IMR-90 (cell line): ENCODE results near the gene JADE2. TPM values are rescaled to one million over a fixed set of nuclear protein-coding genes. Genes with fewer than 3 reads are reported as not detected.

Experiments used
- ATAC-seq: fragments of 200-7000 bp; cut with Tn5 transposase; 2 replicates; pipeline ENCODE4 v1.9.1; 2020; ENCODE audit warnings: low read depth, mild to moderate bottlenecking, moderate library complexity
- BruUV-seq: library from RNA; stranded (reverse); fragments of 400-500 nt; replicated peaks from 2 replicates; lab custom pipeline; 2021; lab: Mats Ljungman, UMichigan
- CTCF ChIA-PET: fragments of 300-600 bp; formaldehyde crosslinking; extraction: SDS; loops from one replicate; lab custom pipeline; 2021; ENCODE audit warnings: antibody characterized with exemption; lab: Yijun Ruan, JAX
- POLR2A ChIA-PET: fragments of 300-600 bp; sonication (Branson Sonifier 250); formaldehyde crosslinking; loops from one replicate; lab custom pipeline; 2022; ENCODE audit warnings: antibody characterized with exemption; ENCODE audit not compliant: unreplicated experiment; lab: Charles Lee
- DNase-seq: peaks from one replicate; pipeline ENCODE4 v3.0.0; 2013
- H2AFZ ChIP-seq: replicated peaks from 2 replicates; pipeline ENCODE3; 2013; ENCODE audit warnings: low read length, mild to moderate bottlenecking; ENCODE audit not compliant: poor library complexity
- H2AK5ac ChIP-seq: 2 replicates; pipeline ENCODE4 v1.6.1; 2013; ENCODE audit warnings: low read depth, low read length, inconsistent platforms
- H2AK9ac ChIP-seq: replicated peaks from 2 replicates; pipeline ENCODE3; 2013; ENCODE audit warnings: mild to moderate bottlenecking, low read depth, low read length, moderate library complexity; ENCODE audit not compliant: poor library complexity
- H2BK120ac ChIP-seq: 2 replicates; pipeline ENCODE4 v1.6.1; 2013; ENCODE audit warnings: low read depth, low read length, inconsistent platforms
- H2BK15ac ChIP-seq: 3 replicates; pipeline ENCODE4 v1.6.1; 2013; ENCODE audit warnings: low read depth, low read length, inconsistent platforms
- H2BK20ac ChIP-seq: 2 replicates; pipeline ENCODE4 v1.6.1; 2013; ENCODE audit warnings: low read depth, mild to moderate bottlenecking, inconsistent platforms, low read length, moderate library complexity
- H2BK5ac ChIP-seq: 2 replicates; pipeline ENCODE4 v1.6.1; 2013; ENCODE audit warnings: mild to moderate bottlenecking, low read depth, low read length, inconsistent platforms; ENCODE audit not compliant: poor library complexity, severe bottlenecking
- H3K14ac ChIP-seq: replicated peaks from 2 replicates; pipeline ENCODE4 v1.6.1; 2013; ENCODE audit warnings: low read depth, low read length, inconsistent platforms
- H3K18ac ChIP-seq: 2 replicates; pipeline ENCODE4 v1.6.1; 2013; ENCODE audit warnings: low read depth, low read length, control low read depth
- H3K23ac ChIP-seq: 2 replicates; pipeline ENCODE4 v1.6.1; 2013; ENCODE audit warnings: low read depth, low read length, inconsistent platforms
- H3K27ac ChIP-seq: 2 replicates; pipeline ENCODE4 v1.5.1; 2013; ENCODE audit warnings: mild to moderate bottlenecking, control low read depth, low read length; ENCODE audit not compliant: insufficient read depth
- H3K27me3 ChIP-seq: 2 replicates; pipeline ENCODE4 v1.6.1; 2013; ENCODE audit warnings: low read length; ENCODE audit not compliant: control insufficient read depth, insufficient read depth
- H3K36me3 ChIP-seq: 2 replicates; pipeline ENCODE4 v1.6.1; 2013; ENCODE audit warnings: low read length, mixed read lengths; ENCODE audit not compliant: control insufficient read depth, insufficient read depth
- H3K4ac ChIP-seq: 2 replicates; pipeline ENCODE4 v1.6.1; 2013; ENCODE audit warnings: low read depth, low read length, inconsistent platforms
- H3K4me1 ChIP-seq: 2 replicates; pipeline ENCODE4 v1.6.1; 2013; ENCODE audit warnings: low read length, mixed read lengths; ENCODE audit not compliant: control insufficient read depth, insufficient read depth
- H3K4me2 ChIP-seq: 2 replicates; pipeline ENCODE4 v1.6.1; 2013; ENCODE audit warnings: low read depth, mild to moderate bottlenecking, control low read depth, low read length, moderate library complexity
- H3K4me3 ChIP-seq: 2 replicates; pipeline ENCODE4 v1.5.1; 2013; ENCODE audit warnings: low read depth, mild to moderate bottlenecking, control low read depth, low read length, moderate library complexity; ENCODE audit not compliant: insufficient read depth
- H3K56ac ChIP-seq: 2 replicates; pipeline ENCODE4 v1.6.1; 2013; ENCODE audit warnings: low read length, inconsistent platforms; ENCODE audit not compliant: insufficient read depth; ENCODE audit errors: extremely low read depth
- H3K79me1 ChIP-seq, 2 experiments: 2 replicates each; pipeline ENCODE4 v1.6.1; 2013; ENCODE audit warnings: low read length in 2 of 2, inconsistent platforms in 1 of 2, low read depth in 1 of 2
- H3K9ac ChIP-seq: 2 replicates; pipeline ENCODE4 v1.6.1; 2013; ENCODE audit warnings: low read depth, low read length, control low read depth
- H3K9me1 ChIP-seq: 2 replicates; pipeline ENCODE4 v1.6.1; 2013; ENCODE audit warnings: low read length, inconsistent platforms; ENCODE audit not compliant: insufficient read depth
- H3K9me3 ChIP-seq: 2 replicates; pipeline ENCODE4 v1.6.1; 2013; ENCODE audit warnings: low read length; ENCODE audit not compliant: control insufficient read depth, insufficient read depth
- H4K20me1 ChIP-seq: 2 replicates; pipeline ENCODE4 v1.6.1; 2013; ENCODE audit warnings: low read length, inconsistent platforms; ENCODE audit not compliant: insufficient read depth
- H4K5ac ChIP-seq: 2 replicates; pipeline ENCODE4 v1.6.1; 2013; ENCODE audit warnings: mild to moderate bottlenecking, low read depth, low read length, control low read depth
- H4K8ac ChIP-seq, 2 experiments: 2 replicates each; pipeline ENCODE4 v1.6.1; 2013; ENCODE audit warnings: low read depth in 2 of 2, low read length in 2 of 2, control low read depth in 1 of 2, inconsistent platforms in 1 of 2
- H4K91ac ChIP-seq: 2 replicates; pipeline ENCODE4 v1.6.1; 2013; ENCODE audit warnings: low read depth, low read length, inconsistent platforms; ENCODE audit not compliant: insufficient read depth
- BHLHE40 ChIP-seq: fragments of 150-350 bp; IDR thresholded peaks from 2 replicates; pipeline ENCODE4 v1.6.1; 2016; ENCODE audit warnings: mild to moderate bottlenecking, low read depth, low read length
- CEBPB ChIP-seq: IDR thresholded peaks from 2 replicates; pipeline ENCODE4 v1.6.1; 2012; ENCODE audit warnings: low read depth, low read length, improper control_type of control experiment
- CHD1 ChIP-seq: IDR thresholded peaks from 2 replicates; pipeline ENCODE4 v1.6.1; 2012; ENCODE audit warnings: low read depth, low read length, improper control_type of control experiment
- ELK1 ChIP-seq: fragments of 150-350 bp; IDR thresholded peaks from 2 replicates; pipeline ENCODE4 v1.6.1; 2016; ENCODE audit warnings: low read depth, mild to moderate bottlenecking, low read length, moderate library complexity, borderline replicate concordance
- FOS ChIP-seq: fragments of 150-350 bp; IDR thresholded peaks from 2 replicates; pipeline ENCODE4 v1.6.1; 2016; ENCODE audit warnings: low read depth, low read length
- MAFK ChIP-seq: IDR thresholded peaks from 2 replicates; pipeline ENCODE4 v1.6.1; 2012; ENCODE audit warnings: low read depth, low read length, improper control_type of control experiment
- MAZ ChIP-seq: IDR thresholded peaks from 2 replicates; pipeline ENCODE4 v1.6.1; 2012; ENCODE audit warnings: low read depth, mild to moderate bottlenecking, low read length, improper control_type of control experiment, moderate library complexity, borderline replicate concordance
- MXI1 ChIP-seq: IDR thresholded peaks from 2 replicates; pipeline ENCODE4 v1.6.1; 2012; ENCODE audit warnings: low read depth, mild to moderate bottlenecking, low read length, moderate library complexity, borderline replicate concordance
- NFE2L2 ChIP-seq: fragments of 150-350 bp; IDR thresholded peaks from 2 replicates; pipeline ENCODE4 v1.6.1; 2016; ENCODE audit warnings: low read depth, mild to moderate bottlenecking, low read length
- POLR2A ChIP-seq: IDR thresholded peaks from 2 replicates; pipeline ENCODE4 v1.6.1; 2012; ENCODE audit warnings: mild to moderate bottlenecking, low read depth, low read length
- RAD21 ChIP-seq: IDR thresholded peaks from 2 replicates; pipeline ENCODE4 v1.6.1; 2012; ENCODE audit warnings: low read length, improper control_type of control experiment
- RCOR1 ChIP-seq: IDR thresholded peaks from 2 replicates; pipeline ENCODE4 v1.6.1; 2012; ENCODE audit warnings: mild to moderate bottlenecking, low read length, improper control_type of control experiment; ENCODE audit not compliant: insufficient replicate concordance
- RFX5 ChIP-seq: IDR thresholded peaks from 2 replicates; pipeline ENCODE4 v1.8.0; 2012; ENCODE audit warnings: low read depth, mild to moderate bottlenecking, low read length, moderate library complexity
- SMC3 ChIP-seq: fragments of 150-350 bp; IDR thresholded peaks from 2 replicates; pipeline ENCODE4 v1.6.1; 2016; ENCODE audit warnings: low read depth, mild to moderate bottlenecking, antibody characterized with exemption, low read length, moderate library complexity
- WGBS, 2 experiments: methylation state at CpG; one replicate each; pipeline versions ENCODE4 v1.1.5 to v1.1.7; 2013; ENCODE audit warnings: missing lambda C conversion rate in 2 of 2; ENCODE audit not compliant: insufficient read length in 1 of 2; ENCODE audit errors: extremely low coverage in 2 of 2; 5-methylcytosine and 5-hydroxymethylcytosine counted together
- dilution Hi-C: fragments of 300-500 bp; cut with HindIII; formaldehyde crosslinking; loops from one replicate; pipeline ENCODE4 v1.14.3; 2018; ENCODE audit warnings: low sequenced_read_pairs; ENCODE audit not compliant: unreplicated experiment
- in situ Hi-C: fragments of 300-500 bp; cut with MboI; formaldehyde crosslinking; loops from 3 replicates; pipeline ENCODE4 v1.14.3; 2019; ENCODE audit warnings: low sequenced_read_pairs, inconsistent platforms, mixed read lengths
- intact Hi-C: fragments of 100-400 bp; cut with micrococcal nuclease; formaldehyde crosslinking; loops from 2 replicates; pipeline ENCODE4 v1.10.0; 2022
- polyA plus RNA-seq, 3 experiments: library from polyadenylated mRNA; depleted of rRNA; stranded (reverse); fragments of >200 nt; gene quantifications; 2 replicates each; pipeline ENCODE4 v1.2.3, GENCODE V29; 2012; ENCODE audit warnings: low replicate concordance in 1 of 3
- total RNA-seq: library from RNA; depleted of rRNA; stranded (reverse); fragments of >200 nt; gene quantifications from 2 replicates; pipeline ENCODE4 v1.2.3, GENCODE V29; 2012
- TF ChIP-seq, protein P1 (sequence below): conservative IDR thresholded peaks from 2 replicates; pipeline ENCODE4 v1.5.1; 2012; ENCODE audit warnings: mild to moderate bottlenecking, low read depth, low read length, improper control_type of control experiment
- TF ChIP-seq, protein P2 (sequence below): fragments of 150-350 bp; IDR thresholded peaks from 2 replicates; pipeline ENCODE4 v1.6.1; 2017; ENCODE audit warnings: mild to moderate bottlenecking, antibody characterized with exemption, low read length, low read depth

Gene JADE2
- total and polyA plus RNA-seq, 2 of the 4 experiments (the other 2 are of a cell fraction), result 13.3 to 14.9 TPM

GRCh38 chr5:134552301-134552700 is 26.8 kb downstream of the JADE2 start:
- Histone ChIP-seq H2BK20ac (peak overlapping the region; percentile 95), H3K56ac (peak overlapping the region; percentile 80), H4K20me1 (0 out of 2 replicates have a peak, but pooled peaks cover 5% of the 10 kb centered on the region), H3K4me1 (peaks cover 71% of the 10 kb centered on the region), H2BK5ac (peak overlapping the region; percentile 99), H3K18ac (peak overlapping the region; percentile 86), H2AK5ac (peak overlapping the region; percentile 97), H2BK120ac (peak overlapping the region; percentile 98), H4K8ac (peak overlapping the region; percentile 63 to 92), H2BK15ac (peak overlapping the region; percentile 98), H3K9me1 (peaks cover 73% of the 10 kb centered on the region), H3K4me2 (peak overlapping the region; percentile 37), H3K4me3 (no peak overlapping the region), H3K4ac (peak overlapping the region; percentile 99), H3K27me3 (no peaks in the 10 kb centered on the region), H3K27ac (peak overlapping the region; percentile 94), H3K9me3 (no peaks in the 10 kb centered on the region), H4K91ac (peak overlapping the region; percentile 96), H3K36me3 (peaks cover 20% of the 10 kb centered on the region), H4K5ac (peak overlapping the region; percentile 48), H3K9ac (no peak overlapping the region), H2AFZ (peak overlapping the region; percentile 74), H2AK9ac (peak overlapping the region; percentile 98), H3K14ac (peak overlapping the region; percentile 87; the same call in 1 of the 2 replicates), H3K79me1 (peaks cover 40 to 75% of the 10 kb centered on the region in 2 experiments), H3K23ac (peak overlapping the region; percentile 98; the same call in 1 of the 2 replicates)
- CTCF ChIA-PET, result no interaction called here
- BruUV-seq, result no TSS peak
- no CpG with 5 or more reads among the region's 3 CpGs for WGBS, 2 experiments
- POLR2A ChIA-PET, result no interaction called here
- 0 out of 2 replicates have a peak, but pooled peaks have one; percentile 13 for TF ChIP-seq MAFK
- TF ChIP-seq RFX5, result no peak
- no peak for TF ChIP-seq MXI1
- TF ChIP-seq, protein P1, sequence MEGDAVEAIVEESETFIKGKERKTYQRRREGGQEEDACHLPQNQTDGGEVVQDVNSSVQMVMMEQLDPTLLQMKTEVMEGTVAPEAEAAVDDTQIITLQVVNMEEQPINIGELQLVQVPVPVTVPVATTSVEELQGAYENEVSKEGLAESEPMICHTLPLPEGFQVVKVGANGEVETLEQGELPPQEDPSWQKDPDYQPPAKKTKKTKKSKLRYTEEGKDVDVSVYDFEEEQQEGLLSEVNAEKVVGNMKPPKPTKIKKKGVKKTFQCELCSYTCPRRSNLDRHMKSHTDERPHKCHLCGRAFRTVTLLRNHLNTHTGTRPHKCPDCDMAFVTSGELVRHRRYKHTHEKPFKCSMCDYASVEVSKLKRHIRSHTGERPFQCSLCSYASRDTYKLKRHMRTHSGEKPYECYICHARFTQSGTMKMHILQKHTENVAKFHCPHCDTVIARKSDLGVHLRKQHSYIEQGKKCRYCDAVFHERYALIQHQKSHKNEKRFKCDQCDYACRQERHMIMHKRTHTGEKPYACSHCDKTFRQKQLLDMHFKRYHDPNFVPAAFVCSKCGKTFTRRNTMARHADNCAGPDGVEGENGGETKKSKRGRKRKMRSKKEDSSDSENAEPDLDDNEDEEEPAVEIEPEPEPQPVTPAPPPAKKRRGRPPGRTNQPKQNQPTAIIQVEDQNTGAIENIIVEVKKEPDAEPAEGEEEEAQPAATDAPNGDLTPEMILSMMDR, result no peak
- no peak for TF ChIP-seq ELK1
- 0 out of 2 replicates have a peak, but pooled peaks have one; percentile 38 for TF ChIP-seq CEBPB
- TF ChIP-seq RCOR1, result peak; percentile 92
- 0 out of 2 replicates have a peak, but pooled peaks have one; percentile 13 for TF ChIP-seq BHLHE40
- TF ChIP-seq CHD1, result no peak; the same call in 1 of the 2 replicates
- peak; percentile 88 for TF ChIP-seq FOS
- TF ChIP-seq, protein P2, sequence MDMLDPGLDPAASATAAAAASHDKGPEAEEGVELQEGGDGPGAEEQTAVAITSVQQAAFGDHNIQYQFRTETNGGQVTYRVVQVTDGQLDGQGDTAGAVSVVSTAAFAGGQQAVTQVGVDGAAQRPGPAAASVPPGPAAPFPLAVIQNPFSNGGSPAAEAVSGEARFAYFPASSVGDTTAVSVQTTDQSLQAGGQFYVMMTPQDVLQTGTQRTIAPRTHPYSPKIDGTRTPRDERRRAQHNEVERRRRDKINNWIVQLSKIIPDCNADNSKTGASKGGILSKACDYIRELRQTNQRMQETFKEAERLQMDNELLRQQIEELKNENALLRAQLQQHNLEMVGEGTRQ, result no peak
- 0 out of 2 replicates have a peak, but pooled peaks have one; percentile 12 for TF ChIP-seq RAD21
- TF ChIP-seq NFE2L2, result no peak
- TF ChIP-seq MAZ, result no peak
- TF ChIP-seq SMC3, result peak; percentile 9; the same call in 1 of the 2 replicates
- TF ChIP-seq POLR2A, result no peak
- DNase-seq (peak; percentile 99), ATAC-seq (peak; percentile 69)
- in situ Hi-C loops, result no loop called here
- dilution Hi-C loops, result no loop called here
- intact Hi-C loops, result loop anchor here (1.0 kb wide), 1 partner anchor 25 kb away; no protein-coding TSS in a partner anchor
